Testis (tissue), 3 donors: ENCODE measurements around the gene SMU1. TPM values are rescaled to one million over a fixed set of nuclear protein-coding genes. Genes with fewer than 3 reads are reported as not detected.
A peak's percentile ranks its signal among the peaks of the same experiment; 100 is the strongest.

Experiments
- DNase-seq: peaks from one replicate; pipeline ENCODE4 v3.0.0-alpha.2; 2019
- H3K27ac ChIP-seq, 2 donors: fragments of 200-600 bp; sonication (generic); one replicate each; pipeline ENCODE4 v1.5.1; 2019
- H3K27me3 ChIP-seq: fragments of 200-600 bp; sonication (generic); one replicate; pipeline ENCODE4 v1.5.1; 2019
- H3K36me3 ChIP-seq: fragments of 200-600 bp; sonication (generic); one replicate; pipeline ENCODE4 v1.5.1; 2017; ENCODE audit warnings: low read depth; ENCODE audit errors: missing control alignments
- H3K4me1 ChIP-seq: fragments of 200-600 bp; sonication (generic); one replicate; pipeline ENCODE4 v1.5.1; 2019
- H3K4me3 ChIP-seq, 2 donors: fragments of 200-600 bp; sonication (generic); one replicate each; pipeline ENCODE4 v1.5.1; 2017 to 2019
- H3K9me3 ChIP-seq: fragments of 200-600 bp; sonication (generic); one replicate; pipeline ENCODE4 v1.5.1; 2017
- CTCF ChIP-seq, 3 experiments: fragments of 450-650 bp in 2 of 3; fragments of 200-600 bp in 1 of 3; sonication (generic) in 1 of 3; IDR thresholded peaks; one replicate each; pipeline ENCODE4 v1.5.1; 2016 to 2019; ENCODE audit warnings: antibody characterized with exemption in 3 of 3, mild to moderate bottlenecking in 2 of 3, moderate library complexity in 1 of 3
- POLR2A ChIP-seq: fragments of 450-650 bp; IDR thresholded peaks from one replicate; pipeline ENCODE4 v1.6.1; 2017; ENCODE audit warnings: antibody characterized with exemption, mild to moderate bottlenecking, moderate library complexity
- WGBS, 2 donors: methylation state at CpG; one replicate each; pipeline ENCODE4 v1.1.5; 2018; 5-methylcytosine and 5-hydroxymethylcytosine counted together
- intact Hi-C: fragments of 100-400 bp; cut with DNase I; formaldehyde crosslinking; loops from one replicate; pipeline ENCODE4 v1.15.1; 2023; ENCODE audit warnings: low total_unique reads
- polyA plus RNA-seq: library from polyadenylated mRNA; stranded (reverse); fragments of 350-450 nt; fragmentation: Illumina TruSeq; extraction: RNeasy Lipid Tissue Mini Kit (QIAGEN cat#74804); gene quantifications from one replicate; pipeline ENCODE4 v1.2.3, GENCODE V29; 2014; ENCODE audit warnings: low read depth, low replicate concordance; ENCODE audit not compliant: insufficient read depth
- total RNA-seq, 2 donors: library from RNA; depleted of rRNA; stranded (reverse); fragments of >200 nt; gene quantifications; one replicate each; pipeline ENCODE4 v1.2.3, GENCODE V29; 2016

Gene SMU1
- total and polyA plus RNA-seq, 3 donors from 2014 or later = 16.2 to 17.1 (median 16.3) TPM

DNA sequence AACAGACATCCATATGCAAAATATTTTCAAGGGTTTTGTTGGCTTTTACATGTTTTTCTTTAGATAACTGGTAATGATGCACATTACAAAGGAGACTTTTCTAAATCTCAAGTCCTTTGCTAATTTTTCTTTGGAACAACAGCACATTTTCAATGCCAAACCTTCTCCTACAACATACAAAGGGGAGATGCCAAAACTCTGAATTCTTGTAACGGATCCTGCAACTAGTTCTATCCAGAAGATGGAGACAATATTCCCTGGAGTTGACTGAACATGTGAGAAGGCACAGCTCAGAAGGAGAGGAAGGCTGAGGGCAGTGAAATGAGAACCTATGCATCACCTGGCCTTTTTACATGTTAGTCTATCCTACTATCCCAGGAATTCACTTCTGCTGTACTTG, 30.4 kb downstream of the SMU1 start:
- H3K9me3 ChIP-seq = no peaks in the 10 kb centered on the region
- H3K36me3 ChIP-seq = no peaks in the 10 kb centered on the region
- no peaks in the 10 kb centered on the region for H3K4me1 ChIP-seq
- intact Hi-C loops = no loop called here
- 61 to 64% methylated on average over 1 of the region's 1 CpG for whole genome bisulfite sequencing, 2 donors
- DNase-seq = no peak
- H3K27ac ChIP-seq = no peak overlapping the region
- H3K4me3 ChIP-seq = no peak overlapping the region
- no peak for TF ChIP-seq CTCF (IDR thresholded peaks at IDR 0.05)
- no peak for TF ChIP-seq POLR2A
- no peaks in the 10 kb centered on the region for H3K27me3 ChIP-seq

- H3K4me3 ChIP-seq = peak overlapping the region; percentile 61 to 72
- 32 to 38% methylated on average over 12 of the region's 12 CpGs for WGBS, 2 donors
- TF ChIP-seq CTCF (IDR thresholded peaks at IDR 0.05) = no peak
- no peak for TF ChIP-seq POLR2A
- H3K27me3 ChIP-seq = no peaks in the 10 kb centered on the region
- DNase-seq = peak; percentile 66
- no peaks in the 10 kb centered on the region for H3K36me3 ChIP-seq
- H3K9me3 ChIP-seq = no peaks in the 10 kb centered on the region
- H3K27ac ChIP-seq = peak overlapping the region; percentile 91 to 94
- H3K4me1 ChIP-seq = no peaks in the 10 kb centered on the region
- intact Hi-C loops = no loop called here
Measured at GRCh38 chr9:33044677-33045282, 31.7 kb downstream of the SMU1 start.

DNA sequence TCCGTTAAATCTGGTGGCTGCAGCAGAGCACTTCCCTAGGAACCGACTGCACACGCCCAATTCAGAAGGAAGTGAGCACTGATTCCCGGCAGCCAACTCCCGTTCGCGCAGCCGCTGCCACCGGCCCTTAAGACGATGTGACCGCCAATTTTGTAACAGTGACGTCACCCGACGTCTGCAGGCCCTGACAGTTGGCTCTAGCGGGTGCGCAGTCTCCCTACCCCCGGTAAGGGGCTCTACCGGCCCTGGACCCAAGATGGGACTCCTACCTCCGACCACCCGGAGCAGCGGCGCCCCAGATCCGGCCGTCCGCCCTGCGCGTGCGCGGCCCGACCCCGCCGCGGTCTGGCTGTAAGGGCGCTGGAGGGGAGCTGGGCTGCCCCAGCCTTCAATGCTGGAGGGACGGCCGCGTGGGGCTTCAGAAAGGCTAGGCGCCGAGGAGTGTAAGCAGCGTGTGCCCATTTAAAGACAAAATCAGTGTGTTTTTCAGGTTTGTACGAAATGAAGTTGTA, 32.3 kb downstream of the SMU1 start:
- no peaks in the 10 kb centered on the region for H3K4me1 ChIP-seq
- H3K4me3 ChIP-seq = peak overlapping the region; percentile 61 to 72
- H3K36me3 ChIP-seq = no peaks in the 10 kb centered on the region
- TF ChIP-seq POLR2A (no peak), CTCF (IDR thresholded peaks at IDR 0.05) (no peak)
- no peaks in the 10 kb centered on the region for H3K27me3 ChIP-seq
- DNase-seq = peak; percentile 93
- H3K9me3 ChIP-seq = no peaks in the 10 kb centered on the region
- WGBS, 2 donors = 1% methylated on average over 20 to 41 of the region's 41 CpGs
- intact Hi-C loops = no loop called here
- peak overlapping the region; percentile 91 to 94 for H3K27ac ChIP-seq

DNA sequence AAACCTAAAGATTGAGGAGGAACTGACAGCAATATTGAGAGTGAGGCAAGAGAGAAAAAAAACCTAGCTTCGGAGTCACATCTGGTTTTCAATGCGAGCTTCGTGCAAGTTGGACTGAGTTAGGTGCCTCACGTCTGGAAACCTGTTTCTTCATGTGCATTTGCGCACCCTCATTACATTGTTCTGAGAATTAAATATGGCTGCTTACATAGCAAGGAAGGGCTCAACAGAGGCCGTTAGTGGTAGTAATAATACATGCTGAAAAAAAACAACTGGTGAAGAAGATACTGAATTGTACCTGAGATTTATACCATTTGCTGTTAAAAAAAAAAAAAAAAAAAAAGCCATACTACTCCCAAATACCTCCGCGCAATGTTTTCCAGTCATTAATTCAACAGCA, 32.8 kb downstream of the SMU1 start:
- intact Hi-C loops = no loop called here
- Histone ChIP-seq H3K9me3 (no peaks in the 10 kb centered on the region), H3K27me3 (no peaks in the 10 kb centered on the region), H3K4me3 (peak overlapping the region; percentile 61 to 72), H3K27ac (peak overlapping the region in 1 of 2 donors; percentile 91), H3K36me3 (no peaks in the 10 kb centered on the region), H3K4me1 (no peaks in the 10 kb centered on the region)
- 18 to 24% methylated on average over 8 of the region's 8 CpGs for WGBS, 2 donors
- DNase-seq = no peak
- TF ChIP-seq CTCF (IDR thresholded peaks at IDR 0.05) (no peak), POLR2A (no peak)

GRCh38 chr9:33042473-33042872, 34.0 kb downstream of the SMU1 start:
- intact Hi-C loops = no loop called here
- Histone ChIP-seq H3K27ac (no peak overlapping the region), H3K4me3 (no peak overlapping the region), H3K36me3 (no peaks in the 10 kb centered on the region), H3K27me3 (no peaks in the 10 kb centered on the region), H3K9me3 (no peaks in the 10 kb centered on the region), H3K4me1 (no peaks in the 10 kb centered on the region)
- DNase-seq = no peak
- no peak for TF ChIP-seq POLR2A
- no peak for TF ChIP-seq CTCF (IDR thresholded peaks at IDR 0.05)
- WGBS, 2 donors = 42 to 64% methylated on average over 8 of the region's 8 CpGs
